Activated T-cell treated with anti-CD3 and anti-CD28 coated beads for 1 hour (primary cell): ENCODE data around the gene PPTC7.
"Not testable (repeated sequence)": the region's sequence is repeated elsewhere in the genome, so short reads cannot be mapped to it uniquely, and the experiment has no call there.

Experiments used
- DNase-seq: peaks from one replicate; pipeline ENCODE4 v3.0.0-alpha.2; 2020; ENCODE audit warnings: low read depth

The PPTC7 gene

GRCh38 chr12:110561471-110562201 lies 21.5 kb downstream of the PPTC7 start:
- no peak for DNase-seq

- DNase-seq, result no peak
Measured at GRCh38 chr12:110560946-110561345, 22.2 kb downstream of the PPTC7 start.

DNA sequence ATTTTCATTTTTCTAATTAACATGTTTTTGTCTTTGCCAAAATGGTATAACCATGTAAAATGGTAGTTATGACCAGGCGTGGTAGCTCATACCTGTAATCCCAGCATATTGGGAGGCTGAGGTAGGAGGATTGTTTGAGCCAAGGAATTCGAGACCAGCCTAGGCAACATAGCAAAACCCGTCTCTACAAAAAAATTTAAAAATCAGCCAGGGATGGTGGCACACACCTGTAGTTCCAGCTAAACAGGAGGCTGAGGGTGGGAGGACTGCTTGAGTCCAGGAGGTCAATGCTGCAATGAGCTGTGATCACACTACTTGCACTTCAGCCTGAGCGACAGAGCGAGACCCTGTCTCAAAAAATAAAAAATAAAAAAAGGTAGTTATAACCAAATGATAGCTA lies 23.1 kb downstream of the PPTC7 start:
- DNase-seq, result no peak

- DNase-seq, result not testable (repeated sequence)
Measured at GRCh38 chr12:110558945-110559344, 24.2 kb downstream of the PPTC7 start.

DNA sequence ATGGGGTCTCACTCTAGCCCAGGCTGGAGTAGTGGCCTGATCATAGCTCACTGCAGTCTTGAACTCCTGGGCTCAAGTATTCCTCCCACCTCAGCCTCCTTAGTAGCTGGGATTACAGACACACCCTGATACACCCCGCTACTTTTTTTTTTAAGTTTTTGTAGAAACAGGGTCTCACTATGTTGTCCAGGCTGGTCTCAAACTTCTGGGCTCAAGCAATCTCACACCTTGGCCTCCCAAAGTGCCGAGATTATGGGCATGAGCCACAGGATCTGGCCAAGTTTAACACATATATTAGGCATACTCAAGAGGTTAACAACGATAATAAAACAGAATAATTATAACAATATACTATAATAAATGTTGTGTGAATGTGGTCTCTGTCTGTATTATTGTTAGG lies 25.8 kb downstream of the PPTC7 start:
- DNase-seq, result no peak

DNA sequence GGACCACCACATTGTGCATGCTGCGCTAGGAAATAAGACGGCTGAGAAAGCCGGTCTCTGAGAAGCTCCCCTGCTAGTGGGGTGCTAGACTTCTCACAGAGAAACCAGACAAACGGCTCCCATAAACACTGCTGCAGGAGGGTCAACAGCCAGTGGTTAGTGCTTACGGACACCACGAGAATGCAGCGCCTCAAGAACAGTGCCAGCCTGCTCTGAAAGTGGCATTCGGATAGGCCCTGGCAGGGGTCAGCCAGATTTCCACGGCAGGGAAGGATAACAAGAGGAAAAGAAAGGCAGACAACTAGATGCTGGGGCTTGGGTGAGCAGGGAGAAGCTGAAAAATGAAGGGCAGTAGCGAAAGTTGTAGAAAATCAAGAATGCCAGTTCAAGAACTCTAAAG lies 26.4 kb downstream of the PPTC7 start:
- DNase-seq, result no peak

DNA sequence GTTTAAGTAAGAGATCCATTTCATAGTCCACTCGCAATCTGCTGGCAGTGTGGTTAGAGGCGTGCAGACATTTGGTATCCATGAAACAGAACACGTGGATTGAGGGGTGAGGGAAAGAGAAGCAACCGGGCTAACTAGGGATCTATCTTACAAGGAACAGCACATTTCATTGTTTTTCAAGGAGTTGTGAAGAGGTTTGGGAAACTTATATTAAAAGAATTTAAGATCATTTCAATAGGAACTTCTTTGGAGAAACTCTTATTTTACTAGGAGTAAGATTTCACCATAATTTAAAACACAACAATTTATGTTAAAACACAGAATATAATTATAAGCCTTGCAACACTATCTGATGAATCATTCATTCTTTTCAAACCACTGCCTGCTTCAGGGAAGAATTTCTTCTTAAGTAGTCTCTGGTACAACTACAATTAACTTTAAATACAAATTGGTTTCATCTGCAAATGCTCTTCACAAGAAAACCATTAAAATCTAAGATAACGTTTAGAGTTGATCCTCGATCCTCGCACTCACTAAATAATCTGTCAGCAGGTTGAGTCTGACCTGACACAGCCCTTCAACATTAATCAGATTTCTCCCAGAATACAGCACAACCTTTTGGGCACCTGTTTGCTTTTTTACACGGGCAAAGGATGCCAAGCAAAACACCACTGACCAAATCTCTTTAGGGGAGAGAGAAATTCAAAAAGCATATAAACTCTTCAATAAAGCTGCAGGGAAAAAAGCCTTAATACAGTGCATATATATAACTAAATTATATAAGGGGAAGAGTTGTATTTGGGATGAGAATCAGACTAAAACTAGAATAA lies 27.3 kb downstream of the PPTC7 start:
- DNase-seq, result no peak

- no peak for DNase-seq
Measured at GRCh38 chr12:110554184-110554583, 28.9 kb downstream of the PPTC7 start.

DNA sequence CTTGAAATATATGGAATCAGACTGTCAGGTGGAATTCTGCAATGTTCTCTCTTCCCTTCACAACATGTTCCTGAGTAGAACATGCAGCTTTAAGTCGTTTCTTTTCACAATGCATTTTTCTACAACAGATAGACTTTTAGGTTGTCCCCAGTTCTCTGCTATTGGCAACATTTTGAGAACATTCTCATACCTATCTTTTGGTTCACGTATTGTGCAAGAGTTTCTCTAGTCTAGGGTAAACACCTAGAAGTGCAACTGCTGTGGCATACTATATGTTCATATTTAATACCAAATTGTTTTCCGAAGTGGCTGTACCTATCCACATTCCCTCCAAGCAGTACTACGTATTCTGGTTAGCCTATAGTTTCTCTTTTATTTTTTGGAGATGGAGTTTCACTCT lies 32.1 kb downstream of the PPTC7 start:
- no peak for DNase-seq

GRCh38 chr12:110549716-110550115 lies 33.4 kb downstream of the PPTC7 start:
- DNase-seq, result no peak

- DNase-seq, result no peak
Measured at GRCh38 chr12:110548678-110549077, 34.4 kb downstream of the PPTC7 start.

DNA sequence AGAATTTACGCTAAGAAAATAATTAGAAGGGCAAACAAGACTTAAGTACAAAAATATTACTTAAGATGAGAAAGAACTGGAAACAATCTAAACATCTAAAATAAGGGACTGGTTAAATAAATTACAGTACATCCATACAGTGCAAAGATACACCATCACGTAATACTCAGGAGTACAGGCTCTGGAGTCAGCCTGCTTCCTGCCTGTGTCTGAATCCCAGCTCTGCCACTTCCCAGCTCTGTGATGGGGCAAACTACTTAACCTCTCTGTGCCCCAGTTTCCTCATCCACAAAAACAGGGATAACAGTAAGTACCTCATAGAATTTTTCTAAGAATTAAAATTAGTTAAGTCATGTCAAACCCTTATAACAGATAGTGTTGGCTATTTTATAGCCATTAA lies 36.0 kb downstream of the PPTC7 start:
- no peak for DNase-seq

GRCh38 chr12:110546339-110546738 lies 36.8 kb downstream of the PPTC7 start:
- DNase-seq, result no peak

DNA sequence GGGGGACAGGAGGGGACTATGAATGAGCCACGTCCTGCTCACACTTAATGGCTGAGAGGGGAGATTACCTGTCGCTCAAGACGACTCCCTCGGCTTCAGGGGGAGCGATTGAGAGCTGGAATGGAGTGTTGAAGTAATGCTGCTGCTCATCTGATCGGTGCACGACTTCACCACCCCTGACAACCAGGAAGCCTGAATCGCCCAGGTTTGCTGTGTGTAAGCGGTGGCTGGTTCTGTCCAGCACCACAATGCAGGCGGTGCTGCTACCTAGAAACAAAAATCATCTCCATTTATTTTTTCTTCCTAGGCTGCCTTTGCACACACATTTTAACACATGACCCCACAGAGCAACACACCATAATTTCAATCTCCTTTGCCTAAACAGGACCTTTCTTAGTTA lies 37.3 kb downstream of the PPTC7 start:
- no peak for DNase-seq

GRCh38 chr12:110545259-110545658 lies 37.9 kb downstream of the PPTC7 start:
- DNase-seq, result not testable (repeated sequence)

DNA sequence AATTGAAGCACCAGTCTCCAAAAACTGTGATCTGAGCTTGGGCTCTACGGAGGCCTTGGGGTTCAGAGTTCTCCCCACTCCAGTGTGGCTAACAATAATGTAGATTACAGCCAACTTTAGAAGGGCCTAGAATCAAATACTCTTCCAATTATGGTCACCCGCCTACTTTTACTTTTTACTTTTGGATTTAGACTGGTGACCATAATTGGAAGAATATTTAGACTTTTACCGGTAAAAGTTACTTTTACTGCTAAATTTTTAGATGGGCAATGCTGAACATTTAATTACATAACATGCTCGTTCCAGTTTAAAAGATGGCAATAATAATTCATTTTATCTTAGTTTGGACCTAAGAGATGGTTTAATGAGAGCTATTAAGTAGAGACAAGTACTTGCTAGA lies 39.2 kb downstream of the PPTC7 start:
- no peak for DNase-seq

- no peak for DNase-seq
Measured at GRCh38 chr12:110543252-110543959, 39.7 kb downstream of the PPTC7 start.

- no peak for DNase-seq
Measured at GRCh38 chr12:110540048-110540447, 43.1 kb downstream of the PPTC7 start.

DNA sequence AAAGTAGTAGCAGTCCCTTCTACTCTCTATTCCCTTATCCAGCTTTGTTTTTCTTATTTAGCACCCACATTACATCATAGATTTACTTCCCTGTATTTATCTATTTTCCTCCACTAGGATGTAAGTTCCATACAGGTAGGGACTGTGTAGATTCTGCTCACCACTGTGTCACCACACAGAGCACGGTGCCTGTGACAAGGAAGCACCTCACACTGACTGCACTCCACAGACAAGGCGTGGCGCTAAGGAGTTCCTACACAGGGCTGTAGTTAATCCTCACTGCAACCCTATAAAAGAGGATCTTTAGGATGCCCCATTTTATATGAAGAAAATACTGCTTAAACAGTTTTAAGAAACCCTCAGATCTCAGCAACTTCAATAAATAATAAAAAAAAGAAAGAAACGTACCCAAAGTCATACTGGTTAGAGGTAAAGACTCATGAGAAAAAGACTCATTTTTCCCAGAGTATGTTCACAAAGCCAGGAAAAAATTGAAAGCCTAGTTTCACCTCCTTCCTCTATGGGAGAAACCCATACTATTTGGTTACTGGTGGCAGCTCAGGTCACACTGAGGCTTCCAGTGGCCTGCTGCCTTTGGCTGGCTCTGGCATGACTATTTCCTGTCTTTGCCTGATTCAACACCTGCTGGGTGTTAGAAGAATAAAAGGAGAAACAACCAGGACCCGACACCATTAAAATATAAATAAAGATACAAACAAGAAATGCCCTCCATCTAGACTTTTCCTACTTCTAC lies 44.1 kb downstream of the PPTC7 start:
- no peak for DNase-seq

DNA sequence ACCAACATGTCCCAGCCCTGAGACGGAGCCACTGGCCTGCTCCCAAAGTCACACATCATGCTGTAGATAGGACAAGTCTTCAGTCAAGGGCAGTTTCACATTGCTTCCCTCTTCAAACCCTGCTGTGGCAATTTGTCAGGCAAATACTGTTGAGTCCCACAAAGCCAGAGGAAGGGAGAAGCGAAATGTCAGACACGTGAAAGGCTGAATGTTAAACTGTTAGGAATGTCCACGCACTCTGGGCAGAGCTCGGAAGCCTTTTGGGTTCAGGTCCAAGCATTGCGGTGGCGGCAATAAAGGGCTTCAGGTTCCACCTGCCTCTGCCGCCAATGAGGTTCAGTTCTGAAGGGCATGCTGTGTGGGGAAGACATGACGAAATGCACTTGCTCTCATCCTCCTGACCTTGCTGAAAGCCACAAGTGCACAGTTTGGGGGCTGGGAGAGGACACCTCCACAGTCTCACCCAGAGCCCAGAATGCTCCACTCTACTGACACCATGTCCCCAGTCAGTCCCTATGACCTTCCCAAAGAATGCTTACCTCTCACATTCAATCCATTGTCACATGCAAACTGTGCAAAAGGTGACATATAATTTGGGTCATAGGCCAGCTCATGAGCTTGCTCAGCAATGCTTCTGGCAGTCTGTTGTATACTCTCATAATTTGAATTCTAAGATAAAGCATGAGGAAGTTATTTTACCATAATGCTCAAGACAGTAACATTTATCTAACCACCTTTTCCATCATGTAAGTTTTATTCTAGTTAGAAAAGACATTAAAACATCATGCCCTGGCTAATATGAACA lies 45.3 kb downstream of the PPTC7 start:
- DNase-seq, result no peak
